ENCODE results near the gene MOB3B. TPM values are rescaled to one million over a fixed set of nuclear protein-coding genes. Genes with fewer than 3 reads are reported as not detected.

Gene MOB3B
- total RNA-seq, 2 experiments from 2014 or later = 0.34 to 0.38 TPM

DNA sequence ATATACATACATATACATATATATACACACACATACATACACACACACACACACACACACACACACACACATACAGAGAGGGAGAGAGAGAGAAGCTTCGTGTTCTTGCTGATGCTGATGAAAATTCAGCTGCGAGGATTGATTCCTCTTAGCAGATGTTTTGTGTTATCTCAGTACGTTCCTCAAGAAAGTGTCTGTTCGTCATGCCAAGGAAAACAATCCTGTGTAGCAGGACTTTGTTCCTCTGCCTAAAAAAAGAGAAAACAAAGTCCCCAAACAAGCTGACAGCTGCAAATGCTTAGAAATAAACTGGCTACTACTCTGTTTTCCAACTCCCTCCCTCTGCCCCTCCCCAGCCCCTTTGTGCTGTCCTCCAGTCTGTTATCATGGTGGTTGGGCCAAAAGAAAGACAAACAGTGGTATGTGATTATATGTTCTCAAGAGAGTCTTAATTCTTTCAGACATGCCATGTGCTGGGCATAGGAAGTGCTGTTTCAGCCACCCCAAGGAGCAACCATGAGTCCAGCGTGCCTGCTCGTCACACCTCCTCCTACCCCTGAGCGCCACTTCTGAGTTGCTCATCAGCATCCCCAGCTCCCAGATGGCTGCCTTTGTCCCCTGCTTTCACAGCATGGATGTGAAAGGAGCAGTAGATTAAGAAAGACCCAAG lies 161.2 kb downstream of the MOB3B start:
- no peaks in the 10 kb centered on the region for H3K36me3 Mint-ChIP-seq
- peaks cover 26% of the 10 kb centered on the region for H3K4me1 Mint-ChIP-seq (ENCODE audit: low read depth)
- no peak for DNase-seq
- H3K9me3 Mint-ChIP-seq = no peaks in the 10 kb centered on the region
- peaks cover 9% of the 10 kb centered on the region for H3K27me3 Mint-ChIP-seq
- no peak overlapping the region for H3K27ac Mint-ChIP-seq
- no peak overlapping the region for H3K4me3 Mint-ChIP-seq
- intact Hi-C loops (cut with micrococcal nuclease) = no loop called here
- POLR2A ChIA-PET = no interaction called here
- CTCF ChIA-PET = interaction anchor here (1.3 to 1.5 kb wide), 3 partner anchors 10 to 161 kb away, joined by 3 read pairs; partner anchors contain the start of gene MOB3B

DNA sequence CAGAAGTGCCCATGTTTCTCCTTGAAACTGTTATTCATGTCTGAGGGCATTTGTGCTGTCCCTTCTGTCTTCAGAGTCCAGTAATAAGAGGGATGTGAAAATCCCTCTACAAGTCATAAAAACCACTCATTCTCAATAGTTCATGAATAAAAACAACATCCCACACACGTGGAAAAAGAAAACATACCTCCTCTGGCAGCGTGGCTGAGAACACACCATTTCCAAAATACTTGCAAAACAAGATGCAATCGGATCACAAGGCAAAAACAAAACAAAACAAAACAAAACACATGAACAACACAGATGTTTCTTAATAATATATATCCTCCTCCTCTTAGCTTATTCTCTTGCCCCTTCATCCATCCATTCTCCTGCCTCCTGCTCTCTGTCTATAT lies 161.7 kb downstream of the MOB3B start:
- ChIA-PET CTCF (interaction anchor here (1.3 to 1.5 kb wide), 2 partner anchors 10 to 162 kb away, joined by 3 read pairs; partner anchors contain the start of gene MOB3B), POLR2A (no interaction called here)
- H3K4me1 Mint-ChIP-seq (ENCODE audit: low read depth) = peaks cover 26% of the 10 kb centered on the region
- H3K36me3 Mint-ChIP-seq = no peaks in the 10 kb centered on the region
- H3K9me3 Mint-ChIP-seq = no peaks in the 10 kb centered on the region
- intact Hi-C loops (cut with micrococcal nuclease) = loop anchor here (2.0 kb wide), 1 partner anchor 131 kb away; no protein-coding TSS in a partner anchor
- no peak for DNase-seq
- H3K27me3 Mint-ChIP-seq = peaks cover 9% of the 10 kb centered on the region
- no peak overlapping the region for H3K4me3 Mint-ChIP-seq
- H3K27ac Mint-ChIP-seq = no peak overlapping the region

DNA sequence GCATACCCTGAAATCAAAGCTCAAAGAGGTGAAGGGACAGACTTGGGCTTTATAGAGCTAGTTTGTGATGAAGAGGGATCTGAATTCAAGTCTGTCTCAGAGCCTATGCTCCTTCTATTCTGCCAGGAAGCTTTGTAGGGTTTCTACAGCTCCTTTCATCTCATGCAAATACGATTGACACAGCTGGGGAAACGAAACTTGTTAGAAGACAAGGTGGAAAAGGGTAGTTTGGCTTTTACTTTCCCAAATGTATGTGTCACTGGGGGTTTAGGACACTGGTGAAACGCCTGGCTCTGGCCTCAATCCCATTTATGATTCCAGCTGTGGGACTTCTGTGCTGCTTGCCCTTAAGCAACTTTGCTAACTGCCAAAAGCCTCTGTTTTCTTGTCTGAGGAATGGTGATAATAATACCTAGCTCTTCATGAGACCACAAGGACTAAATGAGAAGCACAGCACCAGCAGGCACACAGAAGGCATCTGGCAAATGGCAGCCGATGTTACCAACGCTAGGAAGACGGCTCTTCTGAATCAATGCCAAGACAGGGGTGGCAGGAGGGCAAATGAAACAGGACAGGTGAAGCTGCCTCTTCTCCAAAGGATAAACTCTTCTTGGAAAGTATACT lies 162.3 kb downstream of the MOB3B start:
- H3K36me3 Mint-ChIP-seq = no peaks in the 10 kb centered on the region
- ChIA-PET CTCF (interaction anchor here (1.3 to 1.5 kb wide), 2 partner anchors 11 to 163 kb away, joined by 3 read pairs; partner anchors contain the start of gene MOB3B), POLR2A (no interaction called here)
- H3K27me3 Mint-ChIP-seq = peaks cover 9% of the 10 kb centered on the region
- intact Hi-C loops (cut with micrococcal nuclease) = loop anchor here (2.0 kb wide), 1 partner anchor 132 kb away; no protein-coding TSS in a partner anchor
- H3K4me1 Mint-ChIP-seq (ENCODE audit: low read depth) = peaks cover 26% of the 10 kb centered on the region
- H3K27ac Mint-ChIP-seq = no peak overlapping the region
- no peaks in the 10 kb centered on the region for H3K9me3 Mint-ChIP-seq
- no peak for DNase-seq
- H3K4me3 Mint-ChIP-seq = no peak overlapping the region

DNA sequence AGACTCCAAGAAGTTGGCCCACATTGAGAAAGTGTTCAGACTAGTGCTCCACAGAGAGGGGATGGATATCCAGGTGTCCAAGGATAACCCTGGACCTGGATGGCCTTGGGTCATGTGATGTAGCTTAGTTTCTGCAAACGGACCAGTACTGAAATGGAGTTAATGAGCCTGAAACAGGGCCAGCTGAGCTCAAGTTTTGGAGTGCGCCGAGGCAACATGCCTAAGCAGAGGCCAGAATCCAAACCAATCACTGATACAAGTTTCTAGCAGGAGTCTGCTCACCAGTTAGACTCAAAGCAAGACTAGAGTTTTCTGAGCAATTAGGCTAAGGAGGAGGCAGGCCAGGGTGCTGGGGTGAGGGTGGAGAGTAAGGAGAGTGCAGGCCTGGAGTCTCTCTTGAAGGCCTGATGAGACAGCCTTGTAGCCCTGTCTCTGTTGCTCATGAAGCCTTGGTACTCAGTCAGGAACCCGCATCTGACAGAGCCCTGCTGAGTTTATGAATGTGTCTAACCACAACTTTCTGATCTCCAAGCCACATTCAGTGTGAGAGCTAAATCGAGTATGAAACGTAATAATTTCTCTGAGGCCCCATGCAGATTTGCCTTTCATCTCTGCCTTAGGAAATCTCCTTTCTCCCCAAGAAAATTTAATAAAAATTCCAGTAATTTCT lies 163.8 kb downstream of the MOB3B start:
- CTCF ChIA-PET = interaction anchor here (1.3 kb wide), 1 partner anchor 164 kb away, joined by 4 read pairs; the partner anchor contains the start of gene MOB3B
- intact Hi-C loops (cut with micrococcal nuclease) = loop anchor here (1.0 to 2.0 kb wide), 2 partner anchors 133 to 207 kb away; partner anchors contain the start of gene C9orf72
- peaks cover 9% of the 10 kb centered on the region for H3K27me3 Mint-ChIP-seq
- POLR2A ChIA-PET = no interaction called here
- no peak overlapping the region for H3K4me3 Mint-ChIP-seq
- H3K4me1 Mint-ChIP-seq (ENCODE audit: low read depth) = peaks cover 26% of the 10 kb centered on the region
- H3K27ac Mint-ChIP-seq = no peak overlapping the region
- peak; percentile 73 for DNase-seq
- H3K9me3 Mint-ChIP-seq = no peaks in the 10 kb centered on the region
- H3K36me3 Mint-ChIP-seq = no peaks in the 10 kb centered on the region

DNA sequence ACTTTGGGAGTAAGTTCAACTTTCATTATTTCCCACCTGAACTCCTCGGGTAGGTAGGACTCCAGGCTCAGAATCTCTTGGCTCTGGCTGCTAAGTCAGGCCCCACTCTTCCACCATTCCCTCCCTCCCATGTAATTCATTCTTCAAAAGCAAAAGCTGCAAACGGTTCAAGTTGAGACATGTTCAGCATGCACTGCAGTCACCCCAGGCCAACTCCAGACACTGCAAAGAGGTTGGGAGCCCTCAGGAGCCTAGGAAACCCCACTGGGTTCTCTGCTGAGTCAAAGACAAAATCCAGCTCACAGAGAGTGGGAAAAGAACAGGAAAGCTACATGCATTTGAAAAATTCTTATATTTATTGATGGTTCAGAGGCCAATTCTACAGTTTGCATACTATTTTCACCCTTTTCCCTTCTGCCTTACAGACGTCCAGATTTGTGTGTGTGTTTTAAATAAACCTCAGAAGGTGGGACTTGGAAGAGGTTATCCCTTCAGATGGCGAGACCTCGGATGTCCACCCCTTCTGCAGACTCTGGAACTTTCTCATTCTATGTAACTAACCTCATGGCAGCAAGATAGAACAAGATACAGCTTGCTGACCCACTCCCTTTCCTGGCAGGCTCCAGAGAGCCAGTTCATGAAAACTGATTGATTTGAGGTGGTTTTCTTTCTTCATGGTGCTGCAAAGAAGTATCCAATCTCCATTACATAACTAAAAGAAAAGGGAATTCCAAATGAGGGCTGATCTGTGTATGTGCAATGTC lies 167.0 kb downstream of the MOB3B start:
- ChIA-PET POLR2A (no interaction called here), CTCF (no interaction called here)
- Mint-ChIP-seq H3K9me3 (no peaks in the 10 kb centered on the region), H3K4me1 (ENCODE audit: low read depth) (peaks cover 22% of the 10 kb centered on the region), H3K27ac (no peak overlapping the region), H3K36me3 (no peaks in the 10 kb centered on the region), H3K4me3 (no peak overlapping the region), H3K27me3 (no peaks in the 10 kb centered on the region)
- DNase-seq = no peak
- intact Hi-C loops (cut with micrococcal nuclease) = no loop called here

DNA sequence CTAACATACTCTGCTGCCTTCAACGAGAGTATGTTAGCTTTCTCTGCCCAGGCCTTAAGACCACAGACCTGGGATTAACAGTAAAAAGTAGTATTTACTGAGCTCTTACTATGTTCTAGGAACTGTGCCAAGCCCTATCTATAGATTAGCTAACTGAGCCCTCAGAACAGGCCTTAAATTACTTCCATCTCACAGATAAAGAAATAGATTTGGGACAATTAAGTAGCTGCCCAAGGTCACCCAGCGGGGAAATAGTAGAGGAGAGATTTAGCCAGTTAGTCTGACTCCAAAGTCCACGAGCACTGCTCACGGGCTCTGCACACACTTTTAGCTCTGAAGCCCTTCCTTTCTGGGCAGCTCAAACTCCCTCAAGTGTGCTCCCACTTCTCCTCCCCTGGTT lies 168.1 kb downstream of the MOB3B start:
- H3K27ac Mint-ChIP-seq = no peak overlapping the region
- intact Hi-C loops (cut with micrococcal nuclease) = no loop called here
- no peaks in the 10 kb centered on the region for H3K9me3 Mint-ChIP-seq
- no peak for DNase-seq
- H3K27me3 Mint-ChIP-seq = no peaks in the 10 kb centered on the region
- H3K4me3 Mint-ChIP-seq = no peak overlapping the region
- H3K36me3 Mint-ChIP-seq = no peaks in the 10 kb centered on the region
- H3K4me1 Mint-ChIP-seq (ENCODE audit: low read depth) = peaks cover 11% of the 10 kb centered on the region
- CTCF ChIA-PET = no interaction called here
- POLR2A ChIA-PET = no interaction called here

DNA sequence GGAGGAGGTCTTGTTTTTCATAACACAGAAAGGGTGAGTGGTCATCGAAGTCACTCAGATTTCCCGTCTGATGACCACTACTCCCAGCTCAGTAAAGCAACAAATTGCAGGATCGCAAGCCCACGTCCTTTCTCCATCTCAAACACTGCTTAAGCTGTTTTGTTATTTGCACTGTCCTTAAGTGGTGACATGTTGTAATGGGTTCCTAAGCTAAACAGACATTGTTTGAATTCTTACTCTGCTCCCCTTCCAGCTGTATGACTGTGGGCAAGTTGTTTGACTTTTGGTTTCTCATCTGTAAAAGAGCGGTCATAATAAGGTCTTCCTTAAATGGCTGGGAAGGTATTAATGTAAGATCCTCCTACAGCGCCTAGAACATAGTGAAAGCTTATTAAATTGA lies 169.9 kb downstream of the MOB3B start:
- no peaks in the 10 kb centered on the region for H3K9me3 Mint-ChIP-seq
- H3K4me1 Mint-ChIP-seq (ENCODE audit: low read depth) = no peaks in the 10 kb centered on the region
- no peak overlapping the region for H3K27ac Mint-ChIP-seq
- DNase-seq = no peak
- H3K27me3 Mint-ChIP-seq = no peaks in the 10 kb centered on the region
- intact Hi-C loops (cut with micrococcal nuclease) = no loop called here
- POLR2A ChIA-PET = no interaction called here
- H3K4me3 Mint-ChIP-seq = no peak overlapping the region
- CTCF ChIA-PET = no interaction called here
- no peaks in the 10 kb centered on the region for H3K36me3 Mint-ChIP-seq

DNA sequence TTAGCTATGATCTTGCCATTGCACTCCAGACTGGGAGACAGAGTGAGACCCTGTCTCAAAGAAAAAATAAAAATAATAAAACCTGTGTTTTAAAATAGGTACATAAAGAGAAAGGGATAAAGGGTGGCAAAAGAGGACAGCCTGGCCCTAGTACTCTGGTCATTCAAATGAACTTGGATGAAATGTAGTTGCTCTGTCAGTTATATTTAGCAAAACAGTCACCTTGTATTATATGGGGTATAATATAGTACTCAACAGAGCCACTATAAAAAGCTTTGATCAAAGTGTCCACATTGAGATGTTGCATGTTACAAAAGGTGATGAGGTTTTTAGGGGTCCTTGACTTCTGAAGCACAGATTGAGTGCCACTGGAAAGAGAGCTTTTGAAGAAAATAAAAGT lies 171.6 kb downstream of the MOB3B start:
- Mint-ChIP-seq H3K9me3 (no peaks in the 10 kb centered on the region), H3K4me3 (no peak overlapping the region), H3K27me3 (no peaks in the 10 kb centered on the region), H3K36me3 (no peaks in the 10 kb centered on the region), H3K4me1 (ENCODE audit: low read depth) (peaks cover under 1% of the 10 kb centered on the region), H3K27ac (no peak overlapping the region)
- intact Hi-C loops (cut with micrococcal nuclease) = no loop called here
- DNase-seq = no peak
- CTCF ChIA-PET = interaction anchor here (1.5 kb wide), 1 partner anchor 172 kb away, joined by 4 read pairs; the partner anchor contains the start of gene MOB3B
- POLR2A ChIA-PET = interaction anchor here (0.7 kb wide), 1 partner anchor 1429 kb away, joined by 4 read pairs; no protein-coding TSS in a partner anchor

DNA sequence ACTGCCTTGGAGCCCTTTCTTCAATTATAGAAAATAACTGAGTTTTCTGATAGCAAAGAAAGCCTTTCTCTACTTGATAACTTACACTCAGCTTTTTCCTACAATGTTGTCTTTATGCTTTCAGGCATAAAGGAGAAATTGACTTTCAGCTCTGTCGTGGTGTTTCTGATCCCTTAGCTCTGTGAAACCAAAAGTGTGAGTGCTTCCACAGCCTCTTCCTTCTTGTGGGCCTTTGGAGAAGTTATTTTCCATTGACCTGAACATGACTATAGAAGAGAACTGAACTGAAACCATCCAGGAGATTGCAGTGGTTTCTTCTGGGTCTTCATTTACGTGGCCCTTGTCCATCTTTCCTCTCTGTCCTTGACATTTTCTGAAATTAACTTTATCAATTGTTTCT lies 173.2 kb downstream of the MOB3B start:
- CTCF ChIA-PET = no interaction called here
- peaks cover 8% of the 10 kb centered on the region for H3K4me1 Mint-ChIP-seq (ENCODE audit: low read depth)

DNA sequence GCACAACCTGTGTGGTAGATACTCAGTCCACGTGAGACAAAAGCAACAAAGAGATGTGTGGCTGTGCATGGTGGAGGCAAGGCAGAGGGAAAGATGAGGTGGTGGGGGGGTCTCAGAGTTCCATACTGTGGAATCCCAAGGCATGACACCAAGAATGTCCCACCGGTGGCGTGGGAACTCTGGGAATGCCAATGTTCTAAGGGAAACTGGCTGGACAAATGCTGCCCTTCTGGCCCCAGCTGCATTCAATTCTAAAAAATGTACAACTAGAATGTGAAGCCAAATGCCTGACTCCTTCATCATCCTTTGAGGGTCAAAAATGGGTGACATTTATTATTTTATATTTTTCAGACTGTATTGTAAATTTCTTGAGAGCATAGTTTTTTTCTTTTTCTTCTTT lies 174.4 kb downstream of the MOB3B start:
- Mint-ChIP-seq H3K9me3 (no peaks in the 10 kb centered on the region), H3K27me3 (no peaks in the 10 kb centered on the region), H3K36me3 (no peaks in the 10 kb centered on the region), H3K27ac (no peak overlapping the region), H3K4me1 (ENCODE audit: low read depth) (peaks cover 8% of the 10 kb centered on the region), H3K4me3 (no peak overlapping the region)
- no peak for DNase-seq
- ChIA-PET CTCF (no interaction called here), POLR2A (no interaction called here)
- intact Hi-C loops (cut with micrococcal nuclease) = no loop called here

More for the DNA sequence above, 173.2 kb downstream of the MOB3B start:
- POLR2A ChIA-PET = no interaction called here
- no peak overlapping the region for H3K4me3 Mint-ChIP-seq
- no peak for DNase-seq
- H3K36me3 Mint-ChIP-seq = no peaks in the 10 kb centered on the region
- H3K9me3 Mint-ChIP-seq = no peaks in the 10 kb centered on the region
- intact Hi-C loops (cut with micrococcal nuclease) = no loop called here
- H3K27me3 Mint-ChIP-seq = no peaks in the 10 kb centered on the region
- H3K27ac Mint-ChIP-seq = no peak overlapping the region

DNA sequence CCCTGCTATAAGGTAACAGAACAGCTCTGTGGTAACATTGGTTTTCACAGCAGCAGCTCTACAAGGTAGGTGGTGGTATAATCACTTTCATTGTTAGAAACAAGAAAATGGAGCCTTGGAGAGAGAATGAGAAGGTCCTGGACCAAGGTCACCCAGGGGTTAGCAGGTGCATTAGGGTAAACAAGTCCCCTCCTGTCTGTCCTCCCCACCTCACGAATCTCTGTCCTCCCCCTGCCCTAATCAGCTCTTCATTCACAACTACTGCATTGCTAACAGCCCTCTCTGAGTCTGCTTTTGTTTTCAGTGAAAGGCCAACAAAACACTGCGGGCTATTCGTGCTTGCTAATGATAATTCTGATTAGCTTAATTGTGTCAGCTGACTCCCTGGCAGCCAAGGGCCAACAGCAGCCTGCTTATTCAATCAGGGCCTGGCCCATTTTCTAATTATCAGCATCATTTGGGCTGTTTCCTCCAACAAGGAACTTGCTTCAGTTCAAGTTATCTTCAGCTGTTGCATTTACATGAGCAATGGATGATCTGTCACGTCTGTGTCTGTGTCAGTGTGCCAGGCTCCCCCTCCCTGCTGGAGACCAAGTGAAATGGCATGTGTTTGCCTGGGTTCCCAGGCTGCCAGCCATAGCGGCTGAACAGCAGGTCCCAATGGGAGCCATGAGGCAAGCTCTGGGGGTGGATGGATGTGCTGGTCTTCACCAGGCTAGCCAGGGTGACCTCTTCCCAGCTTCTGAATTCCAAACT lies 176.0 kb downstream of the MOB3B start:
- POLR2A ChIA-PET = interaction anchor here (0.6 kb wide), 1 partner anchor 107 kb away, joined by 3 read pairs; no protein-coding TSS in a partner anchor

More for the DNA sequence above, 176.0 kb downstream of the MOB3B start:
- no peaks in the 10 kb centered on the region for H3K27me3 Mint-ChIP-seq
- H3K4me3 Mint-ChIP-seq = no peak overlapping the region
- H3K36me3 Mint-ChIP-seq = no peaks in the 10 kb centered on the region
- DNase-seq = no peak
- H3K27ac Mint-ChIP-seq = no peak overlapping the region
- no peaks in the 10 kb centered on the region for H3K9me3 Mint-ChIP-seq
- H3K4me1 Mint-ChIP-seq (ENCODE audit: low read depth) = peaks cover 8% of the 10 kb centered on the region
- CTCF ChIA-PET = no interaction called here
- intact Hi-C loops (cut with micrococcal nuclease) = loop anchor here (5.0 kb wide), 1 partner anchor 174 kb away; the partner anchor contains the start of gene MOB3B

Data from activated CD4-positive, alpha-beta memory T cell treated with anti-CD3 and anti-CD28 coated beads for 36 hours (primary cell).